OCI-LY7 (cell line): ENCODE data around the gene SLAMF1. TPM values are rescaled to one million over a fixed set of nuclear protein-coding genes. Genes with fewer than 3 reads are reported as not detected.

Experiments used
- BruUV-seq: library from RNA; stranded (reverse); fragments of 400-500 nt; replicated peaks from 2 replicates; lab custom pipeline; 2021; lab: Mats Ljungman, UMichigan
- CTCF ChIA-PET: fragments of 300-600 bp; sonication (Branson Sonifier 250); formaldehyde crosslinking; loops from one replicate; lab custom pipeline; 2022; ENCODE audit warnings: antibody characterized with exemption; ENCODE audit not compliant: unreplicated experiment; lab: Charles Lee
- POLR2A ChIA-PET: fragments of 300-600 bp; sonication (Branson Sonifier 250); formaldehyde crosslinking; loops from one replicate; lab custom pipeline; 2022; ENCODE audit warnings: antibody characterized with exemption; lab: Charles Lee
- DNase-seq: peaks from one replicate; pipeline ENCODE4 v3.0.0-alpha.2; 2015; ENCODE audit warnings: low spot score
- H2AFZ ChIP-seq: fragments of 200-600 bp; sonication (generic), shearing (Covaris generic); 2 replicates; pipeline ENCODE4 v1.6.1; 2014; ENCODE audit warnings: mild to moderate bottlenecking, antibody characterized with exemption, low read length, moderate library complexity
- H3K27ac ChIP-seq: fragments of 200-600 bp; sonication (generic); 2 replicates; pipeline ENCODE4 v1.5.1; 2014; ENCODE audit warnings: mixed run types, low read depth, mild to moderate bottlenecking, moderate library complexity, low read length, inconsistent platforms; ENCODE audit not compliant: poor library complexity, severe bottlenecking
- H3K36me3 ChIP-seq: fragments of 200-600 bp; sonication (generic); 2 replicates; pipeline ENCODE4 v1.6.1; 2014; ENCODE audit warnings: mild to moderate bottlenecking, antibody characterized with exemption, low read length, moderate library complexity, mixed read lengths; ENCODE audit not compliant: insufficient read depth
- H3K4me1 ChIP-seq: fragments of 200-600 bp; sonication (generic); 2 replicates; pipeline ENCODE4 v1.5.1; 2014; ENCODE audit warnings: mild to moderate bottlenecking, low read length; ENCODE audit not compliant: insufficient read depth, poor library complexity, severe bottlenecking
- H3K4me2 ChIP-seq: fragments of 200-600 bp; sonication (generic); 2 replicates; pipeline ENCODE4 v1.6.1; 2014; ENCODE audit warnings: mild to moderate bottlenecking, low read length
- H3K4me3 ChIP-seq: fragments of 200-600 bp; sonication (generic); 2 replicates; pipeline ENCODE4 v1.5.1; 2014; ENCODE audit warnings: mild to moderate bottlenecking, low read depth, low read length; ENCODE audit not compliant: poor library complexity, severe bottlenecking
- H3K79me2 ChIP-seq: fragments of 200-600 bp; sonication (generic); 2 replicates; pipeline ENCODE4 v1.6.1; 2016; ENCODE audit warnings: low read depth, mild to moderate bottlenecking, low read length, moderate library complexity, mixed read lengths; ENCODE audit not compliant: insufficient read depth
- H3K9me2 ChIP-seq: fragments of 200-600 bp; sonication (generic); 2 replicates; pipeline ENCODE4 v1.6.1; 2016; ENCODE audit warnings: mild to moderate bottlenecking, low read length, mixed read lengths; ENCODE audit not compliant: insufficient read depth
- H3K9me3 ChIP-seq: fragments of 200-600 bp; sonication (generic); 2 replicates; pipeline ENCODE4 v1.6.1; 2014; ENCODE audit warnings: mild to moderate bottlenecking, mixed run types, low read length, mixed read lengths
- H4K20me1 ChIP-seq: fragments of 200-600 bp; sonication (generic); 2 replicates; pipeline ENCODE4 v1.6.1; 2014; ENCODE audit warnings: mild to moderate bottlenecking, antibody characterized with exemption, low read length, moderate library complexity, mixed read lengths; ENCODE audit not compliant: insufficient read depth
- EZH2phosphoT487 ChIP-seq: fragments of 200-600 bp; sonication (generic); IDR thresholded peaks from 2 replicates; pipeline ENCODE4 v1.6.1; 2018; ENCODE audit warnings: low read depth, borderline replicate concordance, mild to moderate bottlenecking, mixed run types, antibody characterized with exemption, low read length, moderate library complexity, mixed read lengths
- intact Hi-C: fragments of 100-400 bp; cut with micrococcal nuclease; formaldehyde crosslinking; loops from one replicate; pipeline ENCODE4 v1.10.0; 2022; ENCODE audit not compliant: unreplicated experiment
- total RNA-seq, 2 experiments: library from RNA; depleted of rRNA in 1 of 2; stranded (reverse); fragments of >200 nt in 1 of 2; shearing (Covaris generic) in 1 of 2; gene quantifications; 2 replicates each; pipeline ENCODE4 v1.2.3, GENCODE V29; 2014 to 2022
- TF ChIP-seq, protein P1 (sequence below): fragments of 200-600 bp; sonication (generic); conservative IDR thresholded peaks from 2 replicates; pipeline ENCODE4 v1.5.1; 2014; ENCODE audit warnings: mild to moderate bottlenecking, antibody characterized with exemption, low read length, moderate library complexity, mixed read lengths

Gene SLAMF1
- total RNA-seq, 2 experiments from 2014 or later, result 0.32 to 0.72 TPM

- intact Hi-C loops, result loop anchor here (5.0 to 10.0 kb wide), 2 partner anchors 177 to 335 kb away; partner anchors contain the start of genes ITLN2 and LY9
- ChIA-PET POLR2A (interaction anchor here (0.6 to 3.4 kb wide), 12 partner anchors 10 to 370 kb away, joined by 3 to 17 read pairs (median 4); partner anchors contain the start of genes CD48 and SLAMF6), CTCF (interaction anchor here (1.6 kb wide), 1 partner anchor 55 kb away, joined by 5 read pairs; no protein-coding TSS in a partner anchor)
- Histone ChIP-seq H3K9me2 (no peaks in the 10 kb centered on the region), H3K79me2 (no peaks in the 10 kb centered on the region), H3K9me3 (peaks cover 20% of the 10 kb centered on the region; the same call in 1 of the 2 replicates), H3K4me1 (peaks cover 82% of the 10 kb centered on the region), H4K20me1 (no peaks in the 10 kb centered on the region), H3K27ac (no peak overlapping the region), H2AFZ (peak overlapping the region; percentile 41; the same call in 1 of the 2 replicates), H3K4me3 (no peak overlapping the region), H3K36me3 (0 out of 2 replicates have a peak, but pooled peaks cover 8% of the 10 kb centered on the region), H3K4me2 (no peak overlapping the region)
- no peak for DNase-seq
- TF ChIP-seq EZH2phosphoT487, result no peak
- TF ChIP-seq, protein P1, sequence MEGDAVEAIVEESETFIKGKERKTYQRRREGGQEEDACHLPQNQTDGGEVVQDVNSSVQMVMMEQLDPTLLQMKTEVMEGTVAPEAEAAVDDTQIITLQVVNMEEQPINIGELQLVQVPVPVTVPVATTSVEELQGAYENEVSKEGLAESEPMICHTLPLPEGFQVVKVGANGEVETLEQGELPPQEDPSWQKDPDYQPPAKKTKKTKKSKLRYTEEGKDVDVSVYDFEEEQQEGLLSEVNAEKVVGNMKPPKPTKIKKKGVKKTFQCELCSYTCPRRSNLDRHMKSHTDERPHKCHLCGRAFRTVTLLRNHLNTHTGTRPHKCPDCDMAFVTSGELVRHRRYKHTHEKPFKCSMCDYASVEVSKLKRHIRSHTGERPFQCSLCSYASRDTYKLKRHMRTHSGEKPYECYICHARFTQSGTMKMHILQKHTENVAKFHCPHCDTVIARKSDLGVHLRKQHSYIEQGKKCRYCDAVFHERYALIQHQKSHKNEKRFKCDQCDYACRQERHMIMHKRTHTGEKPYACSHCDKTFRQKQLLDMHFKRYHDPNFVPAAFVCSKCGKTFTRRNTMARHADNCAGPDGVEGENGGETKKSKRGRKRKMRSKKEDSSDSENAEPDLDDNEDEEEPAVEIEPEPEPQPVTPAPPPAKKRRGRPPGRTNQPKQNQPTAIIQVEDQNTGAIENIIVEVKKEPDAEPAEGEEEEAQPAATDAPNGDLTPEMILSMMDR, result no peak
- no TSS peak for BruUV-seq
These were observed 27.0 kb downstream of the SLAMF1 start for GRCh38 chr1:160619742-160620277.

DNA sequence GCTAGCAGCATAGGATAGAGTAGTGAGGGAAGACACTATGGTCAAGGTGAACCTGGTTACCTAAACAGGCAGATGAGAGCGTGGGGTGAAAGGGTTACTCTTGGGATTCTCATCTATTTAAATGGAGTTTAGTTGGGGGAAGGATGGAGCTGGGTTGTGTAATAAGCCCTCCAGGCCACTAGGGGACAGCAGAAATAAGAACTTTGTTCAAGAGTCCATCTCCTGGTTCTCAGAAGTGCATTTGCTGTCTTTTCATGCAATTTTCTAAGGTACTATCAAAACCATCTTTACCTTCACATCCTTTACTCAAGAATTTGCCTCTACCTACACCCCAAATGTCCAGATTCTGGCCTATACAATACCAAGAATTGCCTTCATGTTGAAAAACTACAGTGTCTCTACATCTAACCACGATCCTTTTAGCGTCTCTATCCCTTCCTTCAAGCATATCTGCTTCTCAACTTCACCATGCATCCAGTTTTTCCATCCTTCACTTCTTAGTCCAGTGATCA is 28.0 kb downstream of the SLAMF1 start:
- peak overlapping the region; percentile 41; the same call in 1 of the 2 replicates for H2AFZ ChIP-seq
- H3K36me3 ChIP-seq, result 0 out of 2 replicates have a peak, but pooled peaks cover 8% of the 10 kb centered on the region
- H3K4me3 ChIP-seq, result no peak overlapping the region
- H3K9me2 ChIP-seq, result no peaks in the 10 kb centered on the region
- no peaks in the 10 kb centered on the region for H3K79me2 ChIP-seq
- peak; percentile 59 for DNase-seq
- POLR2A ChIA-PET, result interaction anchor here (0.6 to 3.4 kb wide), 9 partner anchors 10 to 96 kb away, joined by 3 to 17 read pairs (median 5); partner anchors contain the start of genes CD48 and SLAMF6
- BruUV-seq, result no TSS peak
- H3K9me3 ChIP-seq, result peaks cover 20% of the 10 kb centered on the region; the same call in 1 of the 2 replicates
- H3K27ac ChIP-seq, result no peak overlapping the region
- intact Hi-C loops, result loop anchor here (10.0 kb wide), 1 partner anchor 336 kb away; the partner anchor contains the start of gene ITLN2
- H3K4me2 ChIP-seq, result no peak overlapping the region
- H4K20me1 ChIP-seq, result no peaks in the 10 kb centered on the region
- H3K4me1 ChIP-seq, result peaks cover 72% of the 10 kb centered on the region
- CTCF ChIA-PET, result interaction anchor here (0.5 to 1.6 kb wide), 3 partner anchors 12 to 56 kb away, joined by 3 to 5 read pairs (median 3); no protein-coding TSS in a partner anchor
- no peak for TF ChIP-seq EZH2phosphoT487
- TF ChIP-seq, protein P1, result peak; percentile 90
